Adipocyte (in vitro differentiated cells): ENCODE measurements around the gene MAP2K3.
A peak's percentile ranks its signal among the peaks of the same experiment; 100 is the strongest.
"Not testable (repeated sequence)": the region's sequence is repeated elsewhere in the genome, so short reads cannot be mapped to it uniquely, and the experiment has no call there.

Experiments used
- DNase-seq: peaks from one replicate; pipeline ENCODE4 v3.0.0-alpha.2; 2015; ENCODE audit warnings: low read depth
- H3K27me3 ChIP-seq: replicated peaks from 2 replicates; pipeline ENCODE4 v1.7.0; 2013; ENCODE audit warnings: mild to moderate bottlenecking, low read length, moderate library complexity; ENCODE audit not compliant: control insufficient read depth, insufficient read depth
- H3K36me3 ChIP-seq: 2 replicates; pipeline ENCODE4 v1.7.0; 2013; ENCODE audit warnings: low read length, mild to moderate bottlenecking, moderate library complexity; ENCODE audit not compliant: control insufficient read depth, insufficient read depth, severe bottlenecking
- H3K4me1 ChIP-seq: 2 replicates; pipeline ENCODE4 v1.7.0; 2013; ENCODE audit warnings: mild to moderate bottlenecking, low read length, moderate library complexity; ENCODE audit not compliant: control insufficient read depth, insufficient read depth
- H3K4me3 ChIP-seq: 2 replicates; pipeline ENCODE4 v1.7.0; 2013; ENCODE audit warnings: mild to moderate bottlenecking, low read length, moderate library complexity
- H3K9ac ChIP-seq: 2 replicates; pipeline ENCODE4 v1.7.0; 2013; ENCODE audit warnings: mild to moderate bottlenecking, low read length, moderate library complexity
- H3K9me3 ChIP-seq: 2 replicates; pipeline ENCODE4 v1.7.0; 2013; ENCODE audit warnings: mild to moderate bottlenecking, low read length, moderate library complexity; ENCODE audit not compliant: control insufficient read depth

MAP2K3 gene

DNA sequence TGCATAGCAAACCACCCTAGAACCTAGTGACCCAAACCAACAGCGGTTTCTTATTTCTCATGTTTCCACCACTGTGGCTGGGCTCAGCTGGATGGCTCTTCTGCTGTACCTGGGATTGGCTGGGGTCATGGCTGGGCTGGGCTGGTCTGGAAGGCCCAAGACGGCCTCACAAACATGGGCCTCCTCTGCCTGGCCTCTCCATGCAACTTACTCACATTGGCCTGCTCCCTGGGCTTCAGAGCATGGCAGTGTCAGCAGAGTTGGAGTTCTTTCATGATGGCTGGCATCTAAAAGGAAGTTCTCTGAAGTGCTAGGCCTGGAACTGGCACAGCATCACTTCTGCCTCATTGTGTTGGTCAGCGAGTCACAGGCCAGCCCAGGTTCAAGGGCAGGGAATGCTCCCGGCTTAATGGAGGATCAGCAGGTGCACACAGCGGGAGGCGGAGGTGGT is 24.4 kb downstream of the MAP2K3 start:
- H3K9me3 ChIP-seq, result not testable (repeated sequence)

DNA sequence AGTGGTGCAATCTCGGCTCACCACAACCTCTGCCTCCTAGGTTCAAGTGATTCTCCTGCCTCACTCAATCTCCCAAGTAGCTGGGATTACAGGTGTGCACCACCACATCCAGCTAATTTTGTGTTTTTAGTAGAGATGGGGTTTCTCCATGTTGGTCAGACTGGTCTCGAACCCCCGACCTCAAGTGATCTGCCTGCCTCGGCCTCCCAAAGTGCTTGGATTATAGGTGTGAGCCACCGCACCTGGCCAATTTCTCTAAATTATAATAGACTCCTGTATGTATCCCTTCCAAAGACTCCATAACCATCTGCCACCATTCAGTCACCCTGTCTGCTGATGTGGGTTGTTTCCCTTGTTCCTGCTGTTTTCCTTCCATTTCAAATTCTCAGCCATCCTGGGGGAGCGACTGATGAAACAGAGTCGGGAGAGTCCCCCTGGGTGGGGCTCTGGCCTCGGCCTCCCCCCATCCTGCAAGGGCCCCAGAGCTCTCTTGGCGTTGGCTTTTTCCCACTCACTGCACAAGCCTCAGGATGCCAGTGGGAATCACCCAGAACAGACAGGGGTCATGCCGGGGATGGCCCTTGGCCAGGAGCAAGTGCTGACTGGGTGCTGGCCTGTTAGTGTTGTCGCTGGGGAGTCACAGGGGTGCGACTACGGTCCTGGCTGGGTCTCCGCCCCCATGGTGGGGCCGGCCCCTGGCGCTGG is 25.7 kb downstream of the MAP2K3 start:
- not testable (repeated sequence) for H3K27me3 ChIP-seq, H3K4me3 ChIP-seq, DNase-seq, H3K4me1 ChIP-seq, H3K9me3 ChIP-seq
- Histone ChIP-seq H3K9ac (peak overlapping the region; percentile 60), H3K36me3 (peaks cover 72% of the 10 kb centered on the region)

More for the DNA sequence above, 24.4 kb downstream of the MAP2K3 start:
- not testable (repeated sequence) for H3K27me3 ChIP-seq, H3K9ac ChIP-seq, H3K4me3 ChIP-seq, DNase-seq, H3K4me1 ChIP-seq
- H3K36me3 ChIP-seq, result peaks cover 67% of the 10 kb centered on the region

DNA sequence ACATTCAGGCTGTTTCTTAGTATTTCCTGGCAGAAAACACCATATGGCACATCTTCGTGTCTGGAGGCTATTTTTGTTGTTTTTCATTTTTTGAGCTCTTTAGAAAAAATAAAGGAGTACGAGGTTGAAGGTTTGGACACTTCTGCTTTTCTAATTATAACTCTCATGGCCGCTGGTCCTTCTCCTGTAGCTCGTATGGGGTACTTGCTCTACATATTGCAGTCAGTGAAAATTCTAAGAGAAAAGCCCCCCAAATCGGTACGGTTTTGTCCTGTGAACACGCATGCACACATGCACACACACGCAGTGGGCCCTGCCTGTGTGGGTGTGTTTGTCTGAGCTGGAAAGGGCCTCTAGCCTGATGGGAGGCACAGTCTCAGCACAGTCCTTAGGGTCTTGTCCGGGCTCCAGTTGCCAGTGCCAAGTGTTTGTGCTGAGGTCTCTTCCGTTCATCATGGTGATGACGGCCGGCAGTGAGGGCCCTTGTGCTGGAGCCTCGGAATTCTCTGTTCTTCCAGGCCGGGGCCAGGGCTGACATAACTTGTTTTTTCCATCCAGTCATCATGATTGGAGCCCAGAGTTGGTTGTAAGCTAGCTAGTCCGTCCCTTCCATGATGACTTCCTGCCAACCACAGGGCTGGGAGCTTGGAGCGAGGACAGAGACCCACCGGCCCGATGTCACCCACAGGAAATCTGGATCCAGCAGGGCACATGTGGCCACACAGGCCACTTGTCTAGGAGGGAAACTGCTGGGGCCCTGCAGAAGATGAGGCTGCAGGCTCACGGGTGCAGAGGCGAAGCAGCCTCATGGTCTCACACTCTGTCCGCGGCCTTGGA is 26.5 kb downstream of the MAP2K3 start:
- peaks cover 67% of the 10 kb centered on the region for H3K36me3 ChIP-seq

DNA sequence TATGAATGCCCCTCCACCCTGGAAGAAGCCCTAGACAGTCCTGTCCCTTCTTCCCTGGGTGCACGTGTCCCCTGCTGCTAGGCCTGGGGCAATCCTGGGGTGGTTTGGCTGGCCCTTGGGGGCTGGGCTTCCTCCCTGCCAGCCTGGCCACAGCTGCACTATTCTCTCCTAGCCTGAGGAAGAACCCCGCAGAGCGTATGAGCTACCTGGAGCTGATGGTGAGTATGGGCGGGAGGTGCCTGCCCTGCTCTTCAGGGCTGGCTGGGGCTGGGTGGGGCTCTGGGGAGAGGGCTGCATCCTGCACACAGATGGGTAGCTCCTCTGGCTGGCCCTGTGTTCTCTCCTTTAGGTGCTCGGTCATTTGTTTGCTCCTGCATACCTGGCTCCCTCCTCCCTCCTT is 28.8 kb downstream of the MAP2K3 start:
- Histone ChIP-seq H3K4me3 (no peak overlapping the region), H3K36me3 (peaks cover 57% of the 10 kb centered on the region), H3K27me3 (no peaks in the 10 kb centered on the region), H3K9ac (no peak overlapping the region), H3K4me1 (peaks cover 9% of the 10 kb centered on the region), H3K9me3 (peaks cover 6% of the 10 kb centered on the region)
- no peak for DNase-seq

More for the DNA sequence above, 26.5 kb downstream of the MAP2K3 start:
- peak overlapping the region; percentile 60 for H3K9ac ChIP-seq
- not testable (repeated sequence) for DNase-seq, H3K9me3 ChIP-seq, H3K4me1 ChIP-seq, H3K4me3 ChIP-seq, H3K27me3 ChIP-seq

DNA sequence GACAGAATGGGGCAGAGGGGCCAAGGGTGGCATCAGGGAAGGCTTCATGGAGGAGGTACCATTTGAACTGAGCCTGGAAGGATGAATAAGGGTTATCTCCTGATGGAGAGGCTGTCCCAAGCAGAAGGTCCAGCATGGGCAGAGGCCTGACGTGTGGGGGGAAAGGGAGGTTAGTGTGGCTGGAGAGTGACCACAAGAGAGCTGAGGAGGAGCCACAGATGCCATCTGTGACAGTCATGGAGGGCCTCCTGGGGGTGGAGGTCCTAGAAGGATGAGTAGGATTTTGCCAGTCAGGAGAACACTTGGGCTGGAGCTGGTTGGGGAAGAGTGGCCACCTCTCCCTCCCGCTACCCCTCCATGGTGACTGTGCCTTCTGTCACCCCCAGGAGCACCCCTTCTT is 29.2 kb downstream of the MAP2K3 start:
- H3K4me3 ChIP-seq, DNase-seq: not testable (repeated sequence)

DNA sequence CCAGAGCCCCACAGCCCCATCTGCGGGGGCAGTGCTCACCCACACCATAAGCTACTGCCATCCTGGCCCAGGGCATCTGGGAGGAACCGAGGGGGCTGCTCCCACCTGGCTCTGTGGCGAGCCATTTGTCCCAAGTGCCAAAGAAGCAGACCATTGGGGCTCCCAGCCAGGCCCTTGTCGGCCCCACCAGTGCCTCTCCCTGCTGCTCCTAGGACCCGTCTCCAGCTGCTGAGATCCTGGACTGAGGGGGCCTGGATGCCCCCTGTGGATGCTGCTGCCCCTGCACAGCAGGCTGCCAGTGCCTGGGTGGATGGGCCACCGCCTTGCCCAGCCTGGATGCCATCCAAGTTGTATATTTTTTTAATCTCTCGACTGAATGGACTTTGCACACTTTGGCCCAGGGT is 29.8 kb downstream of the MAP2K3 start:
- not testable (repeated sequence) for H3K27me3 ChIP-seq, H3K9me3 ChIP-seq, H3K4me1 ChIP-seq, H3K9ac ChIP-seq, DNase-seq, H3K4me3 ChIP-seq
- H3K36me3 ChIP-seq, result peaks cover 47% of the 10 kb centered on the region

More for the DNA sequence above, 29.2 kb downstream of the MAP2K3 start:
- H3K27me3 ChIP-seq, H3K9ac ChIP-seq, H3K9me3 ChIP-seq, H3K4me1 ChIP-seq: not testable (repeated sequence)
- peaks cover 52% of the 10 kb centered on the region for H3K36me3 ChIP-seq

DNA sequence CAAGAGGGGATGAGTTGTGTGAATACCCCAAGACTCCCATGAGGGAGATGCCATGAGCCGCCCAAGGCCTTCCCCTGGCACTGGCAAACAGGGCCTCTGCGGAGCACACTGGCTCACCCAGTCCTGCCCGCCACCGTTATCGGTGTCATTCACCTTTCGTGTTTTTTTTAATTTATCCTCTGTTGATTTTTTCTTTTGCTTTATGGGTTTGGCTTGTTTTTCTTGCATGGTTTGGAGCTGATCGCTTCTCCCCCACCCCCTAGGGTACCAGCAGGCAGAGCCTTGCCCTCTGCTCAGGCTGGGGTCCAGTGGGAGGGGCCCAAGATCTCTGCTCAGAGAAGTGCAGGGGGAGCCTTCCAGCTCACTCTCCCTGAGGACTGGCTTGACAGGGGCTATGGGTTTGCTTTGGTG is 30.2 kb downstream of the MAP2K3 start:
- not testable (repeated sequence) for DNase-seq, H3K9ac ChIP-seq, H3K27me3 ChIP-seq, H3K4me1 ChIP-seq, H3K9me3 ChIP-seq, H3K4me3 ChIP-seq
- H3K36me3 ChIP-seq, result peaks cover 43% of the 10 kb centered on the region

DNA sequence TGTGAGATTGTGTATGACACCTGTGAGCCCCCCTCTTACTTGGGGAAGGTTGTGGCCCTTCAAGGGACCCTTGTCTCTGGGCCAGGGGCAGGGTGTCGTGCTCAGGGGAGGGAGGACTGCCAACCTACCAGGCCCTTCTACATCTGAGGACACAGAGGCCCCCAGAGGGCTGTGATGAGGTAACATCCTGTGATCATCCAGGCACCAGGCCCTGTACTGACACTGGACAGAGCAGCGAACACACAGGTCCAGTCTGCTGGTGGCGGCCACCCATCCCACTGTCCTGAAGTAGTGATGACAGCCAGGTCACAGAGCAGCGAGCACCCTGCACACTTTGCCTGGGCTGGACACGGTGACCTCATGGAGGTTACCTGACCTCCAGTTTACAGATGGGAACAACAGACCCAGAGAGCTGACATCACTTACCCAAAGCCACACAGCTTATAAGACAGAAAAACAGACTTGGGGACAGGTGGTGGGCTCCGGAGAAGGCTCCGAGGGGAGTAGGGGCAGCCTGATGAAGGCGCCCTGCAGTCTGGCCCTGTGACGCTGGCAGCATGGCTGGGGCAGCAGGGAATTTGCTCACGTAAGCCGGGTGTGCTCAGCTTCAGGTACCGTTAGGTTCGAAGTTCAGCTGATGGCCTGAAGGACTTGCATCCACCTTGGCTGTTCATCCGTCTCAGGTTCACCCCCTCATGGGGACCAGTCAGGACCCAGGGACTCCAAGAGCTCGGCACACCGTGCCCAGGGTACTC is 30.9 kb downstream of the MAP2K3 start:
- H3K9ac ChIP-seq, H3K9me3 ChIP-seq, H3K4me1 ChIP-seq, H3K4me3 ChIP-seq, H3K27me3 ChIP-seq, DNase-seq: not testable (repeated sequence)
- peaks cover 36% of the 10 kb centered on the region for H3K36me3 ChIP-seq

DNA sequence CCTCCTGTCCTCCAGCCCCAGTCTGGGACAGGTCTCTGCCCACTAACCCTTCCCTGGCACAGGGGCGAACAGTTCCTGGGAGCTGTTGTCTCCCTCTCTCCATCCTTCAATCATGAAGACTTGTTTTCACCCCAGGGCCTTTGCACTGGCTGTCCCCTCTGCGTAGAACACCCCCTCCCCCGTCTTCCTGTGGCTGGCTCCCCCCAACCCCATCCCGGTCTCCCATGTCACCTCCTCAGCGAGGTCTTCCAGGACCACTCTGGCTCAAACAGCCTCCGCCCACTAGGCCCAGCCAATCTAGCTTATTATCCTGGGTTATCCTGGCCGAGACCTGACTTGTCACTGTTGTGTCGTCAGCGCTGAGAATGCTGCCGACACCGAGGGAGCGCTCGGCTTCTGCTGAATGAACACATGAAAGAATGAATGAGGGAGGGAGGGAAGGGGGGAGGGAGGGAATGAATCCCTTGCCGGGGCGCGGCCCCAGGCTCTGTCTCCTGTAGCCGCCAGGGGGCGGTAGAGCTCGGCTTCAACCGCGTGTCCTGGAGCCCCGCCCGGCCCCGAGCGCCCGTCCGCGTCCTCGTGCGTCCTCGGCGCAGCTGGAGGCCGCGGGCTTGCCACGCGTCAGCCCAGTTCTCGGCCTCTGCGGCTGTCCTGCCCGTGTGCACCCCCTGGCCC is 31.8 kb downstream of the MAP2K3 start:
- H3K27me3 ChIP-seq, DNase-seq, H3K9me3 ChIP-seq, H3K4me3 ChIP-seq, H3K4me1 ChIP-seq, H3K9ac ChIP-seq: not testable (repeated sequence)
- peaks cover 36% of the 10 kb centered on the region for H3K36me3 ChIP-seq

DNA sequence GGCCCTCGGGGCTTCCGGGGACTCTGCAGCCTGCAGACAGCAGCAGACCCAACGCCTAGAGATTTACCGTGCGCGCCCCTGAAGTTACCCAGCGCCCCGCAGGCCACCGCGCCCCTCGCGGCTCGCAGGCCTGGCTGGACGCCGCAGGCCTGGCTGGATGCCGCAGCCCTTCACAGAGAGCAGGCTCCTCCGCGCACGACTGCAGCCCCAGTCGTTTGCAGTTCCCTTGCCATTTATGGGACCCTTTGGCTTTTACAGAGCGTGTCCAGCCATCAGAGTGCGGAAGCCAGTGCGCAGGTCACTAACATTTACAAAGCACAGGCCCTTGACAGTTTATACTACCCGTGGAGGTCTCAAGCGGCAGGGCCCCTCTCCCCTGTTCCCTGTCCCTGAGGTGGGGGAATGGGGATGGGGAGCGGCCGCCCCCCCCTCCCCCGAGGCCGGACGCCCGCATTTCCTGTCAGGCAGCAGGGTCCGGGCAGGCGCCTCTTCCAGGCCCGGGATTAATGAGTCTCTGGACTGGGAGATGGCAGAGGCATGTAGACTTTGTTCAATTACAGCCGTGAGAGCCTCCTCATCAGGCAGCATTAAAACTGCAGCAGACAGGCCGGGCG is 32.5 kb downstream of the MAP2K3 start:
- not testable (repeated sequence) for H3K9me3 ChIP-seq, DNase-seq, H3K9ac ChIP-seq, H3K4me1 ChIP-seq, H3K4me3 ChIP-seq, H3K27me3 ChIP-seq
- peaks cover 29% of the 10 kb centered on the region for H3K36me3 ChIP-seq
